Esophagus mucosa (tissue), 1 donor: Measurements from ENCODE around the gene AFG1L. TPM values are rescaled to one million over a fixed set of nuclear protein-coding genes. Genes with fewer than 3 reads are reported as not detected.
"Not testable (repeated sequence)": the region's sequence is repeated elsewhere in the genome, so short reads cannot be mapped to it uniquely, and the experiment has no call there.

ENCODE experiments used
- ATAC-seq: fragments of 200-7000 bp; cut with Tn5 transposase; one replicate; pipeline ENCODE4 v1.9.1; 2020
- total RNA-seq: library from RNA; stranded (reverse); gene quantifications from one replicate; pipeline ENCODE4 v1.2.4, GENCODE V29; 2023
- donor health status: DM: yes; HTN: yes; CAD: no.

AFG1L gene
- 7.6 TPM for total RNA-seq

DNA sequence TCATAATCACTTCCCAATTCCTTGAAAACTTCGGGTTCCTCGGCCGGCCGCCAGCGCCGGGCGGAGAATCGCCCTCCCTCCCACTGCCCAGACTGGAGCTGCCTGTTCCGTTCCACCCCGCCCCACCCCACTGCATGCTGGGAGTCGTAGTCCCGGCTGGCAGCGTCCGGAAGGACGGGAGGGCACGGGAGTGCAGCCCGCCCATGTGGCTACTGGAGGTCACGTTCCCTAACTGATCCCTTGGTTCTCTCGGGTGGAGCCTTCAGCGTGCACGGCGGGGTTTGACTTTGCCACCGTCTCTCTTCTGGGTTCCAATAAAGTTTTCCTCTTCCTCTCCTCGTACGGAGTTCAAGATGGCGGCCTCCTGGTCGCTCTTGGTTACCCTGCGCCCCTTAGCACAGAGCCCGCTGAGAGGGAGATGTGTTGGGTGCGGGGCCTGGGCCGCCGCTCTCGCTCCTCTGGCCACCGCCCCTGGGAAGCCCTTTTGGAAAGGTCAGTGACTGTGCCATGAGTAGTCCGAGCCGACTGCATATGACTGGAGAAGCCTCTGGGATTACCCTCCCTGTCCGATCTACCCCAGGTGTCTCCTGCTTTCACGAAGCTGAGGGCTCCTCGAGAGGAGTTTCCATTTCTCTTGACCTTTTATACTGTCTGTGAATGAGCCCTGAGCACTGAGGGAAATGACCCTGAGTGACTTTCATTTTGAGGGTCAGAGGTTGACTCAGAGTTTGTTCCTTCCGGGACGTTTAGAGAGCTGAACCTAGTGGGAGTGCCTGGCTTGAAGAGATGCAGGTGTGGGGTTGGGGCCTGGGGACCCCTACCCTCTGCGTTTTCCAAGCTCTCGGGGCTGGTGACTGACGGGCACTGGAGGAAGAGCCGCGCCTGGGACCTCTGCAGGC lies at the start of gene AFG1L:
TSS of gene AFG1L (plus strand) at position 328 of the 899 bp plus-strand sequence. CDS start at position 354, 26 bp downstream.
- ATAC-seq, result peak; percentile 99

DNA sequence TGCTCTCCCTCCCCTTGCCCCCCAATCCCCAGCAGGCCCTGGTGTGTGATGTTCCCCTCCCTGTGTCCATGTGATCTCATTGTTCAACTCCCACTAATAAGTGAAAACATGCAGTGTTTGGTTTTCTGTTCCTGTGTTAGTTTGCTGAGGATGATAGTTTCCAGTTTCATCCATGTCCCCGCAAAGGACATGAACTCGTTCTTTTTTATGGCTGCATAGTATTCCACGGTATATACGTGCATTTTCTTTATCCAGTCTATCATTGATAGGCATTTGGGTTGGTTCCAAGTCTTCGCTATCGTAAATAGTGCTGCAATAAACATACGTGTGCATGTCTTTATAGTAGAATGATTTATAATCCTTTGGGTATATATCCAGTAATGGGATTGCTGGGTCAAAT lies 49.8 kb upstream of the AFG1L start:
- not testable (repeated sequence) for ATAC-seq

DNA sequence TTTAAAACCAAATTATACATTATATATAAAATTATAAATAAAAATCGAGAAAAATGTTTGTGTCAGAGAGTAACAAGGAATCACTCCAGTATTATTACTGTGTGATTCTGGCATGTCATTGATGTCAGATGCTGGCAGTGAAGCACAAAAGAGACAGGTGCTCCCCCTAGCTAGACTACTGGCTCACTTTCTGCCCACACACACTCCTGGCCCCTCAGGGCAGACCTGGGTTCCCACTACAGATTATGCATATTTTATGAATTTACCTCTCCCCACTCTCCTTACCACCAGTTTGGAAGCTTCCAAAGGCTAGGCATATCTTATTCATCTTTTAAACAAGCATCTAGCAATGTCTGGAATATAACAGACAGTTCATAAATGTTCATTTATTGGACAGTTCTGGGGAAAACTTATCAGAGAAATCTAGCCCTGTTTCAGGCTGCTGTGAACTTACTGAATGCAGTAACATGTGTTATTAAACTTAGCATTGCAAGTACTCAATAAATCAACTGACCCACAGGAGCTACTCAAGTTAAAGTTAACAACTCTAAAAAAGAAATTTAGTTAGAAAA lies 46.8 kb upstream of the AFG1L start:
- ATAC-seq, result no peak

DNA sequence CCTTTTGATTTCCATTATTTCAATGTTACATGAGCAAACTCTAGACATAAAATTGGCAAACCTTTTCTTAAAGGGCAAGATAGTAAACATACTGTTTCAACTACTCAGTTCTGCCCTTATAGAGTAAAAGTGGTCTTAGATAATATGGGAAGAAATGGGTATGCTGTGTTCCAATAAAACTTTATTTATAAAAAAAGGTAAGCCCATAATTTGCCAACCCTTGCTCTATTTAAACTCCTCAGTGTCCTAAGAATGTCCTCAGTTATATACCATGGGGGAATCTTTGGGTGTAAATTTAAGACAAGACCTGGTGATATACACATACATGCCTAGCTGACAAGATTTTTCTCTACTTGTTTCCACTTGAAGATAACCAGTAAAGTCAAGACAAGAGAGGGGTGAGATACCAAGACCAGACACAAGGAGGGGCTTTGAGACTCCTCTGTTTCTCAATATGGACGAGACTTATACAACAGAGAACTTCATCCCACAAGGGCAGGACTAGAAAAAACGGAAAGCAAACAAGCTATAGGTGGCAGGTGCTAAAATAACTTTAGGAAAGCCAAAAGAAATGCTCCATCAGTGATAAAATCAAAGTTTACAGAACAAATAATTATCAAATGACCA lies 44.5 kb upstream of the AFG1L start:
- ATAC-seq, result no peak

DNA sequence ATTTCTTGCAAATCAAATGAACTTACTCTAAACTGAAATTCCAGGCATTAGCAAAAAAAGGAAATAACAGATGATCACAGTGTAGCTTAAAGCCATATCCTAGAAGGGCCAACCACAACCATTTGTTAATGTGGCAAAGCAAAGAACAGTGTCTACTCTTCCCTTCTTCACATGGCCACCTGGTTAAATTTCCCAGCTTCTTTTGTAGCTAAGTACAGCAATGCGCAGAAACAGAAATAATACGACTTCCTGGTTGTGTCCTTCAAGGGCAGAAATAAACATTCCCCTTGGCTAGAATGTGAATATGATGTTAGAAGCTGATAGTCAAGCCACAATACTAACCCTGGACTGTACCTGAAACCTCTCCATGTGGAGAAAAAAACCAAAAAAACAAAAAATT lies 43.6 kb upstream of the AFG1L start:
- ATAC-seq, result no peak

DNA sequence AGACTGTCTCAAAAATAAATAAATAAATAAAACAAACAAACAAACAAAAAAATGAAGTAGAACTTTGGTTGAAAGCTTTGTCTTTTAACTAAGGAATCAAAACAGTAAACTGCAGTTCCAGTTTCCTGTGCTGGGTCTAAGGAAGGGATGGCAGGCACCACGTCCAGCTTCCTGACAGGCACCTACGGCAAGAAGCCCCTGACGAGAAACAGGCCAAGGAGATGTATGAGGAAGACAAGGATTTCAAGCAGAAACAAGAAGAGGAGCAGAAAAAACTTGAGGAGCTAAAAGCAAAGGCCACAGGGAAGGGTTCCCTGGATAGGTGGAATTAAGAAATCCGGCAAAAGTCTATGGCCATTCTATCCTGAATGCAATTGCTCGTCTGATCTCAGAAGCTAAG lies 42.8 kb upstream of the AFG1L start:
- ATAC-seq, result no peak

DNA sequence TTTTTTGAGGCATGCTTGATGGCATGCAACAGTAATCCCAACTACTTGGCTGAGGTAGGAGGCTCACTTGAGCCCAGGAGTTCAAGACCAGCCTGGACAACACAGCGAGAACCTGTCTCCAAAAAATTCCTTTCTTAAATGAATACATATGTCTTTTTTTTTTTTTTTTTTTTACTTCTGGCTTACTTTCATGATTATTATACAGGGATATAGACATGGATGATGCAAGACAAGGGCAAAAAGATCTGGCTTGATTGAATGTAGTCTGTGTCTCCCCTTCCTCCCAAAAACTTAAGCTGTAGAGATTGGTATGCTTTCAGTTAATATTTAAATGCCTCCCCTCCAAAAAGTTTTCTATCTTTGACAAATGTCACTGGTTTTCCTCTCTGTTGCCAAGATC lies 41.6 kb upstream of the AFG1L start:
- ATAC-seq, result no peak

DNA sequence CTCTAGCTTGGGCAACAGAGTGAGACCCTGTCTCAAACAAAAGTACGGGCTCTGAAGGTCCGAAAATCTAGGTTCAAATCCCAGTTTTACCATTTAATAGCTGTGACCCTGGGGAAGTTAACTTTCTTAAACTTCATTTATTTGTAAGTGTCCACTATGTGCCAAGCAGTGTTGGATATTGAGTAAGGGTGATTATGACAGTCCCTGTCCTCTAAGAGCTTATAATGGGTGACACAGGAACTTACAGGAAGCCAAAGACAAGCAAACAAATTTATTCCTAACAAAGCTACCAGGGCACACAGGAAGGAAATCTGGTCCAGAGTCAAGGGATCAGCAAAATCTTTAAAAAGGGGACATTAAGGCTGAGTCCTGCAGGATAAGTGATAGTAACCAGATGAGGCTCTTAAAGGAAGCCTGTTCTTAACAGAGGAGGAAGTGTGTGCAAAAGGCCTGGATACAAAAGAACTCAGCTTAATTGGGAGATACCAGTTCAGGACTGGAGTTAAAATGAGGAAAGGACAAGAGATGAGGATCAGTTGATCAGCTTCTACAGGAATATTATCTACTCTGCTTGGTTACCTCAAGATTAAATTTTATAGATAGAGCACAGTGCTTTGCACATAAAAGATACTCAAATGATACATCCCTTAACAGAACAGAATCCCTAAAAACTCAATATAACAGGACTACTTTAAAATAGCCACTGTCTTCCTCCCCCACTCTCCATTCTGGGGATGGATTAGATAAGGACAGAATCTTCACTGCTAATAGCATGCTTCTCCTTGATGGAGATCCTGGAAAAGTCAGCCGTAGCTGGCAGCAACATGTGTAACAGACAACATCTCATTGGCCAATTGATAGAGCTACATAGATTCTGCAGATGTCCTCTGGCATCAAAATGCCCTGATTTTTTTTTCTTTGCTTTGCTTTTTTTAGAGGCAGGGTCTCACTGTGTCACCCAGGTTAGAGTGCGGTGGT lies 40.1 kb upstream of the AFG1L start:
- ATAC-seq, result no peak

DNA sequence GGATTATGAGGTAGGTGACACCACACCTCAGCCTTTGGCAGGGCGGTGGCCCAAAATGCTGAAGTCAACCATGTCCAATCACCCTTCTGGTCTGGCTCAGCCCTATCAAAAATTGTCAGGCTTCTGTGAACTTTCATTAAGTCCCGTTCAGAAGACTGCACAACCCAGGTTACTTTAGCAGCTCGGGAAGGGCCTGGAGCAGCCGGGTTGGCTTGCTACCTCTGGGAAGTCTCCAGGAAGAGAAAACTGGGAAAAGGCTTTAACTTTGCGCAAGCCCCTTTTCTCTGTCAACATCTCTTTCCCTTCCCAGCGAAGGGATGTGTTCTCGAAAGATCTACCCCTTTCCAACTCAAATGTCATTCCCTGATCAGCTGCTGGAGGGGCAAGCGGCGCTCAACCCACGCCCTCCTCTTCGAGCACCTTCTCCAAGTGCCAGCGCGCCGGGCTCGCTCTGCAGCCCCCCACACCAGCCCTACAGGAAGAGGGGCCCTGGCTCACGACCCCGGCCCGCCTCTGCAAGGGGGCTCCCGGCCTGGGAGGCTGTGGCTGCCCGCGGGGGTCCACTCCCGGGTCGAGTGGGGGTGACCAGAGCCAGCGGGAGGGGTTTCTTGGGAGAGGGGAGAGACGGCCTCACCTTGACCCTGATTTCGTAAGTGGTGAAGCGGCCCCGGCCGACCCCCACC lies 34.6 kb upstream of the AFG1L start:
- peak; percentile 64 for ATAC-seq

DNA sequence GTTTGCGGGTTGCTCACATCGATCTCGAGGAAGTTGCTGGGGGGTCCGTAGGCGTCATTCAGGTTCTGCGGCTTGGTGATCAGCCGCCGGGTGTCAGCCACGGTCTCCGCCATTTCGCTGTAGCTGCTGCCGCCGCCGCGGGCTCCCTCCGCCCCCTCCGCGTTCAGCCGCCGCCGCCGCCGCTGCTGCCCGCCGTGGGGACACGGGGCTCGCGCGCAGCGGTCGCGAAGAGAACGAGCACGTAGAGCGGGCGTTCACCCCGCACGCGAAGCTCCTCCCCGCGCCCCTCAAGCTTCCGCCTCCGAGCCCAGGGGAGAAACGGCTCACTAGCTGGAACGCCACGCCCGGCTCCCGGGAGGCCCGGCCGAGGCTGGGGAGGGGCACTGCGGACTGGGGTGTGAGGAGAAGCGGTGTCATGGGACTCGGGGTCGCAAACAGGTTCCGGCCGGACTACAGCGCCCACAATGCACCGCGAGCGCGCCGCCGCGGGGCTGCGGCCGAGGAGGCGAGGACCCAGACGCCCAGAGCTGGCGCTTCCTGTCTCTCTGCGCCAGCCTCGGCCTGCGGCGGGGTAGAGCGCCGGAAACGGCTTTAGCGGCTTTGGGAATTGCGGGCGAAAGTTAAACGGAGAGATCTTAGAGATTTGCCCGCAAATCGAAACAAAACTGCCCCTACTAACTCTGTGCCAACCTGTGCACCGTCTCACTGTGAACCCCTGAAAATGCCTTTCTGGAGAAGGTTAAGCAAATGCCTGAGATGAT lies 33.9 kb upstream of the AFG1L start, which contains the start of gene SNX3:
TSS of gene SNX3 (minus strand) at position 232 of the 761 bp plus-strand sequence. CDS start at position 113, 119 bp downstream.
- peak; percentile 98 for ATAC-seq

DNA sequence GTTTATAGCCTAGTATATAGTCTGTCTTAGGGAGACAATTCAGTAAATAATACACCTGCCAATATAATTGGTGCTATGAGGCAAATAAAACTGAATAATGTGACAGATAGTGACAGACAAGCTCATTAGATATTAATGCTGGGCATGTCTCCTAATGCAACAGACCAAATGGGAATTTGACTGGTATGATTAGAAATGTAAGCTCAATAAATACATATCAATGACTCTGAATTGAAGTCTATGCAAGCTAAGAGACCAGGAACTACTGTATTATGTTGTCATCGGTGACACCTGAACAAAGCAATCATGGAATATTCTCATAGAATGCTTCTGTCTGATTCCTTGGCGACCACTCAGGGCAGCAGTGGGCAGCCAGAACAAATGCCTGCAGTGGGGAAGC lies 31.5 kb upstream of the AFG1L start:
- no peak for ATAC-seq

DNA sequence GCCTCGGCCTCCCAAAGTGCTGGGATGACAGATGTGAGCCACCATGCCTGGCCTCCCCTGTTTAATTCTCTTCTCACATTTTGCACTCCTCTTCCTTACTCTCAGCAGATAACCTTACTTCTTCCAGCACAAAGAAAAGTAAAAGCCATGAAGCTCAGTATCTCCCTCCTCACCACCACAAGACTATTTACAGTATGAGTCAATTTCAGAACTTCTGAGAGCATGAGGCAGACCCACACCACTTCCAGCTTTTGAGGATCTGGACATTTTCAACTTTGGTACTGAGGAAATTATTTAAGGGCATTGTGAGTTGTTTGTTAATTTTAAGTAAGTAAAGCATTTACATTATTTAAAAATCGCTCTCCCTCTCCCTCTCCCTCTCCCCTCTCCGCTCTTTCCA lies 26.0 kb upstream of the AFG1L start:
- no peak for ATAC-seq

DNA sequence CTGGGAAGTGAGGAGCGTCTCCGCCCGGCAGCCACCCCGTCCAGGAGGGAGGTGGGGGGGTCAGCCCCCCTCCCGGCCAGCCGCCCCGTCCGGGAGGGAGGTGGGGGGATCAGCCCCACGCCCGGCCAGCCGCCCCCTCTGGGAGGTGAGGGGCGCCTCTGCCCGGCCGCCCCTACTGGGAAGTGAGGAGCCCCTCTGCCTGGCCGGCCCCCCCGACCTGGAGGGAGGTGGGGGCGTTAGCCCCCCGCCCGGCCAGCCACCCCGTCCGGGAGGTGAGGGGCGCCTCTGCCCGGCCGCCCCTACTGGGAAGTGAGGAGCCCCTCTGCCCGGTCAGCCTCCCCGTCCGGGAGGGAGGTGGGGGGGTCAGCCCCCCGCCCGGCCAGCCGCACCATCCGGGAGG lies 24.9 kb upstream of the AFG1L start:
- ATAC-seq, result not testable (repeated sequence)

DNA sequence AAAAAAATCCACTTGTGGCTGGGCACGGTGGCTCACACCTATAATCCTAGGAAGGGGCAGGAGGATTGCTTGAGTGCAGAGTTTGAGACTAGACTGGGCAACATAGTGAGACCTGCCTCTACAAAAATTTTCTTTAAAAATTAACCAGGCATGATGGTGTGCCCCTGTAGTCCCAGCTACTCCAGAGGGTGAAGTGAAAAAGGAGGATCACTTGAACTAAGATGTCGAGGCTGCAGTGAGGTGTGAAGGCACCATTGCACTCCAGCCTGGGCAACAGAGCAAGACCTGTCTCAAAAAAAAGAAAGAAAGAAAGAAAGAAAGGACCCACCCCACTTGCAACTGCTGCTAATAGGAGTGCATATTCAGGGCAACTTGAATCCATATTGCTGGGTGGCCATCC lies 20.3 kb upstream of the AFG1L start:
- no peak for ATAC-seq

DNA sequence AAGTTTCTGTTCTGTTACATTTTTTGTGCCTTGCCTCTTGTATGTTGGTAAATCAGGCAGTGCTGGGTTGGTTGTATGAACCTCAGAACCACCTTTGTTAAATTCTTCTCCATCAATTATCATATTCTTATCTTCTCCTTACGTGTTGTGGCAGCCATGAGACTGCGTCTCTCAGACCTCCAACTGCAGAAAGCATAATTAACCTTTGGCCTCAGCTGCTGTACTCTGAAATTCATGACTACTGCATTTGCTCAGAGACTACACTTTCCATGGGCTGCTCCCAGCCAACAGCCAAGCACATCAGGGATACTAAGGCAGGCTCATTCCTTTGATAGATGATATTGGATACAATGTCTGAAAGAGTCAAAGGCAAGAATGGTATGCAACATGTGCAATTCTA lies 18.9 kb upstream of the AFG1L start:
- no peak for ATAC-seq

DNA sequence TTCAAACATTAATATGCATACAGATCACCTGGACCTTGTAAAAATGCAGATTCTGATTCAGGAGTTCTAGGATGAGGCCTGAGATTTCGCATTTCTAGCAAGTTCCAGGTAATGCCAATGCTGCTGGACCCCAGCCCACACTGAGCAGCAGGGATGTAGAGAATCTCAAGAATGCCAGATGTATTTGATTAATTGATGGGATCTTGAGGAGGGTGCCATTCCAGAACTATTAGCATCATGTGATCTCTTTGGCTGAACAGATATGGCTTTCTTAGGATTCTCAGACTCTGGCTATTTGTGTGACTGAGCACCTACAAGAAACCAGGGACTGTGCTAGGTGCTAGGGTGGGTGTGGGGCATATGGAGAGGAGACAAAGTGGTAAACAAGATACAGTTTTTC lies 17.6 kb upstream of the AFG1L start:
- no peak for ATAC-seq

DNA sequence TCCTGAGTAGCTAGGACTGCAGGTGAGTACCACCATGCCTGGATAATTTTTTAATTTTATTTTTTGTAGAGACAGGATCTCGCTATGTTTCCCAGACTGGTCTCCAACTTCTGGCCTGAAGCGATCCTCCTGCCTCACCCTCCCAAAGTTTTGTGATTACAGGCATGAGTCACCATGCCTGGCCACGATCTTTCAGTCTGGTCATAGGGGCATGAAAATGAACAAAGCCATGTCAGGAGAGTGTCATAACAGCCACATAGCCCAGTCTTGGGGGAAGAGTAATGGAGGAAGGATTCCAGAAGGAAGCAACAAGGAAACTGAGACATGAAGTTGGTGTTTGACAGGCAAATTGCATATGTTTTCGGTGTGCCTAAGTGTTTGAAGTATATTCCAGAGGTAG lies 17.0 kb upstream of the AFG1L start:
- no peak for ATAC-seq

DNA sequence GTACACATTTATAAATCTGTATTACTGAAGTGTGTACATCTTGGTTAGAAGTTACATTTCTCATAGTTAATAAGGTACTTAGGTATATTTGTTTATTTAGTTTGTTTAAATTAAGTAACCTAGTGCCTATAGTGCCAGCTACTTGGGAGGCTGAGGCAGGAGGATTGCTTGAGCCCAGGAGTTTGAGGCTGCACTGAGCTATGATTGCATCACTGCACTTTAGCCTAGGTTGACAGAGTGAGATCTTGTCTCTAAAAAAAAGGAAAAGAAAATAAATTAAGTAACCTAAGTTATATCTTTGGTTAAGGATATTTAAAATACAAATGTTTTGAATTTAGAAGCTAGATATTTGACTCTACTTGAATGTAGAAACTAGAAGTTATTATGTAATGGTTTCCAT lies 9.5 kb upstream of the AFG1L start:
- no peak for ATAC-seq

DNA sequence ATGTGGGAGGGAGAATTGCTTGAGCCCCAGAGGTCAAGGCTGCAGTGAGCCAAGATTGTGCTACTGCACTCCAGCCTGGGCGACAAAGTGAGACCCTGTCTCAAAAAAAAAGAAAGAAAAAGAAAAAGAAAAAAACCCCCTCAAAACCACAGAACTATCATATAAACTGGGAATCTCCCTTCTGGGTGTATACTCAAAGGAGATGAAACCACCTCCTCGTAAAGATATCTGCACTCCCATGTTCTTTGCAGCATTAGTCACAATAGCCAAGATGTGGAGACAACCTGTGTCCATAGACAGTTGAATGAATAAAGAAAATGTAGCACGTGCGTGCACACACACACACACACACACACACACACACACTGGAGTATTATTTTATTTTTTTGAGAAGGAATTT lies 8.5 kb upstream of the AFG1L start:
- no peak for ATAC-seq

DNA sequence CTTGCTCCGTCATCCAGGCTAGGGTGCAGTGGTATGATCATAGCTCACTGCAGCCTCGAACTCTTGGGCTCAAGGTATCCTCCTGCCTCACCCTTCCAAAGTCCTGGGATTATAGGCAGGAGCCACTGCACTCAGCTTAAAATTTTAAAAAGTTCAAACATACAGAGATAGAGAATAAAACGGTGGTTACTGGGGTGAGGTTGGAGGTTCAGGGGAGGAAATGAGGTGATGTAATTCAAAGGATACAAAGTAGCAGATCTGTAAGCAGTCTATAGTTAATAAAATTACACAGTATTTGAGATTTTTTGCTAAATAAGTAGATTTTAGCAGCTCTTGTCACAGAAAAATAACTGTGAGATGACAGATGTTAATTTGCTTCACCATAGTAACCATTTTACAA lies 7.5 kb upstream of the AFG1L start:
- no peak for ATAC-seq

DNA sequence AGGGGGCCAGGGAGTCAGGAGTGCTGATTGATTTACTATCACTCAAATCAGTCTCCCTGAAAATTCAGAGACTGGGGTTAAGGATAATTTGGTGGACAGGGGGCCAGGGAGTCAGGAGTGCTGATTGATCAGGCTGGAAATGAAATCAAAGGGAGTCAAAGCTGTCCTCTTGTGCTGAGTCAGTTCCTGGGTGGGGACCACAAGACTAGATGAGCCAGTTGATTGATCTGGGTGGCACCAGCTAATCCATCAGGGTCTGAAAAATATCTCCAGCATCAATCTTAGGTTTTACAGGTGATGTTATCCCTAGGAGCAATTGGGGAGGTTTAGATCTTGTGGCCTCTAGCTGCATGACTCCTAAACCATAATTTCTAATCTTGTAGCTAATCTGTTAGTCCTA lies 6.1 kb upstream of the AFG1L start:
- ATAC-seq, result no peak
